CD4-positive, CD25-positive, alpha-beta regulatory T cell (primary cell): ENCODE measurements around the gene ABRACL. TPM values are rescaled to one million over a fixed set of nuclear protein-coding genes. Genes with fewer than 3 reads are reported as not detected.
"Not testable (repeated sequence)": the region's sequence is repeated elsewhere in the genome, so short reads cannot be mapped to it uniquely, and the experiment has no call there.

Experiments
- ATAC-seq, 2 donors: fragments of 150-1000 bp; cut with Tn5 transposase; one replicate each; pipeline ENCODE4 v1.10.0; 2021; ENCODE audit warnings: low read depth in 2 of 2, moderate number of reproducible peaks in 2 of 2, moderate library complexity in 1 of 2
- DNase-seq, 3 donors: peaks; one replicate each; pipeline versions ENCODE4 v3.0.0 to v3.0.0-alpha.2; 2012 to 2022; ENCODE audit warnings: mixed read lengths in 1 of 3
- H3K27ac ChIP-seq: one replicate; pipeline ENCODE4 v1.7.0; 2013; ENCODE audit warnings: mild to moderate bottlenecking, low read length; ENCODE audit not compliant: insufficient read depth, poor library complexity, severe bottlenecking
- H3K27me3 ChIP-seq: one replicate; pipeline ENCODE4 v1.7.0; 2013; ENCODE audit warnings: low read length; ENCODE audit not compliant: control insufficient read depth, insufficient read depth
- H3K36me3 ChIP-seq: one replicate; pipeline ENCODE4 v1.7.0; 2013; ENCODE audit warnings: mild to moderate bottlenecking, low read length, moderate library complexity; ENCODE audit not compliant: control insufficient read depth, insufficient read depth
- H3K4me1 ChIP-seq: 2 replicates; pipeline ENCODE4 v1.7.0; 2013; ENCODE audit warnings: mild to moderate bottlenecking, low read length; ENCODE audit not compliant: insufficient read depth, control insufficient read depth, poor library complexity, severe bottlenecking
- H3K4me3 ChIP-seq: one replicate; pipeline ENCODE4 v1.7.0; 2013; ENCODE audit warnings: low read depth, mild to moderate bottlenecking, low read length, moderate library complexity
- H3K9me3 ChIP-seq, 2 experiments: 1 replicate in 1 of 2; 2 replicates in 1 of 2; pipeline ENCODE4 v1.7.0; 2013; ENCODE audit warnings: low read length in 2 of 2, mild to moderate bottlenecking in 1 of 2, moderate library complexity in 1 of 2; ENCODE audit not compliant: control insufficient read depth in 2 of 2
- H3K27ac Mint-ChIP-seq, 3 donors: one replicate each; pipeline ENCODE4 v1.8.0; 2020 to 2022; ENCODE audit warnings: mild to moderate bottlenecking in 3 of 3, mixed read lengths in 3 of 3, moderate library complexity in 2 of 3
- H3K27me3 Mint-ChIP-seq: one replicate; pipeline ENCODE4 v1.8.0; 2022; ENCODE audit warnings: mild to moderate bottlenecking, mixed read lengths
- H3K36me3 Mint-ChIP-seq: one replicate; pipeline ENCODE4 v1.8.0; 2020; ENCODE audit warnings: mixed read lengths
- H3K4me1 Mint-ChIP-seq, 4 donors: one replicate each; pipeline ENCODE4 v1.8.0; 2020 to 2022; ENCODE audit warnings: mixed read lengths in 4 of 4, mild to moderate bottlenecking in 1 of 4
- H3K4me3 Mint-ChIP-seq, 4 donors: one replicate each; pipeline ENCODE4 v1.8.0; 2020 to 2022; ENCODE audit warnings: mild to moderate bottlenecking in 4 of 4, mixed read lengths in 4 of 4, moderate library complexity in 3 of 4
- H3K9me3 Mint-ChIP-seq, 7 donors: one replicate each; pipeline ENCODE4 v1.8.0; 2020 to 2022; ENCODE audit warnings: mixed read lengths in 7 of 7, mild to moderate bottlenecking in 3 of 7, moderate library complexity in 2 of 7
- polyA plus RNA-seq, 4 donors: library from polyadenylated mRNA; unstranded; fragments of 300-500 nt; fragmentation: Illumina TruSeq; gene quantifications; one replicate each; pipeline ENCODE4 v1.2.3, GENCODE V29; 2021
- total RNA-seq: library from RNA; stranded (reverse); gene quantifications from one replicate; pipeline ENCODE4 v1.2.3, GENCODE V29; 2022

ABRACL gene
- total and polyA plus RNA-seq, 5 donors from 2014 or later = 43.8 to 194 (median 169) TPM

GRCh38 chr6:139013185-139013800 is 15.3 kb upstream of the ABRACL start:
- no peaks in the 10 kb centered on the region for H3K9me3 Mint-ChIP-seq
- peaks cover 28% of the 10 kb centered on the region for H3K27me3 Mint-ChIP-seq
- Histone ChIP-seq H3K4me1 (no peaks in the 10 kb centered on the region), H3K36me3 (no peaks in the 10 kb centered on the region), H3K4me3 (no peak overlapping the region), H3K9me3 (no peaks in the 10 kb centered on the region), H3K27ac (no peak overlapping the region), H3K27me3 (no peaks in the 10 kb centered on the region)
- no peak overlapping the region for H3K4me3 Mint-ChIP-seq
- DNase-seq (no peak), ATAC-seq (no peak)
- no peaks in the 10 kb centered on the region for H3K4me1 Mint-ChIP-seq
- H3K36me3 Mint-ChIP-seq = no peaks in the 10 kb centered on the region
- H3K27ac Mint-ChIP-seq = peak overlapping the region in 1 of 3 donors; percentile 22

- no peak overlapping the region for H3K4me3 Mint-ChIP-seq
- peaks cover 28% of the 10 kb centered on the region for H3K27me3 Mint-ChIP-seq
- H3K36me3 Mint-ChIP-seq = no peaks in the 10 kb centered on the region
- no peaks in the 10 kb centered on the region for H3K27me3 ChIP-seq
- H3K4me3 ChIP-seq = no peak overlapping the region
- no peaks in the 10 kb centered on the region for H3K9me3 ChIP-seq
- no peak overlapping the region for H3K27ac Mint-ChIP-seq
- ATAC-seq (no peak), DNase-seq (no peak)
- no peaks in the 10 kb centered on the region for H3K4me1 ChIP-seq
- H3K27ac ChIP-seq = no peak overlapping the region
- H3K4me1 Mint-ChIP-seq = no peaks in the 10 kb centered on the region
- H3K9me3 Mint-ChIP-seq = no peaks in the 10 kb centered on the region
- H3K36me3 ChIP-seq = no peaks in the 10 kb centered on the region
These were observed 13.6 kb upstream of the ABRACL start for GRCh38 chr6:139014945-139015344.

GRCh38 chr6:139016337-139017213 is 12.0 kb upstream of the ABRACL start:
- DNase-seq (no peak), ATAC-seq (no peak)

GRCh38 chr6:139017227-139017626 is 11.3 kb upstream of the ABRACL start:
- no peak overlapping the region for H3K4me3 Mint-ChIP-seq

More at GRCh38 chr6:139016337-139017213, 12.0 kb upstream of the ABRACL start:
- Histone ChIP-seq H3K4me1 (no peaks in the 10 kb centered on the region), H3K36me3 (no peaks in the 10 kb centered on the region), H3K27ac (no peak overlapping the region), H3K27me3 (no peaks in the 10 kb centered on the region), H3K9me3 (no peaks in the 10 kb centered on the region), H3K4me3 (no peak overlapping the region)
- Mint-ChIP-seq H3K27me3 (peaks cover 24% of the 10 kb centered on the region), H3K4me1 (no peaks in the 10 kb centered on the region), H3K36me3 (no peaks in the 10 kb centered on the region), H3K4me3 (no peak overlapping the region), H3K27ac (no peak overlapping the region), H3K9me3 (no peaks in the 10 kb centered on the region)

GRCh38 chr6:139019722-139020121 is 8.8 kb upstream of the ABRACL start:
- ATAC-seq (no peak), DNase-seq (no peak)
- H3K27ac ChIP-seq = no peak overlapping the region
- H3K36me3 ChIP-seq = no peaks in the 10 kb centered on the region
- no peaks in the 10 kb centered on the region for H3K9me3 ChIP-seq
- no peak overlapping the region for H3K4me3 ChIP-seq
- H3K27me3 ChIP-seq = no peaks in the 10 kb centered on the region
- no peak overlapping the region for H3K4me3 Mint-ChIP-seq
- no peaks in the 10 kb centered on the region for H3K9me3 Mint-ChIP-seq
- no peak overlapping the region for H3K27ac Mint-ChIP-seq
- H3K4me1 ChIP-seq = no peaks in the 10 kb centered on the region
- H3K4me1 Mint-ChIP-seq = no peaks in the 10 kb centered on the region
- H3K27me3 Mint-ChIP-seq = peaks cover 7% of the 10 kb centered on the region
- H3K36me3 Mint-ChIP-seq = no peaks in the 10 kb centered on the region

More at GRCh38 chr6:139017227-139017626, 11.3 kb upstream of the ABRACL start:
- H3K4me1 ChIP-seq = no peaks in the 10 kb centered on the region
- no peaks in the 10 kb centered on the region for H3K9me3 Mint-ChIP-seq
- no peak overlapping the region for H3K4me3 ChIP-seq
- ATAC-seq (no peak), DNase-seq (no peak)
- H3K36me3 ChIP-seq = no peaks in the 10 kb centered on the region
- peaks cover 21% of the 10 kb centered on the region for H3K27me3 Mint-ChIP-seq
- H3K27me3 ChIP-seq = no peaks in the 10 kb centered on the region
- H3K36me3 Mint-ChIP-seq = no peaks in the 10 kb centered on the region
- no peak overlapping the region for H3K27ac Mint-ChIP-seq
- H3K27ac ChIP-seq = no peak overlapping the region
- H3K4me1 Mint-ChIP-seq = no peaks in the 10 kb centered on the region
- no peaks in the 10 kb centered on the region for H3K9me3 ChIP-seq

GRCh38 chr6:139020689-139021088 is 7.9 kb upstream of the ABRACL start:
- H3K4me3 ChIP-seq = no peak overlapping the region
- no peaks in the 10 kb centered on the region for H3K4me1 ChIP-seq
- Mint-ChIP-seq H3K9me3 (no peaks in the 10 kb centered on the region), H3K27ac (no peak overlapping the region), H3K4me1 (no peaks in the 10 kb centered on the region), H3K36me3 (no peaks in the 10 kb centered on the region), H3K27me3 (no peaks in the 10 kb centered on the region), H3K4me3 (peak overlapping the region in 1 of 4 donors; percentile 34)
- H3K27me3 ChIP-seq = no peaks in the 10 kb centered on the region
- no peaks in the 10 kb centered on the region for H3K9me3 ChIP-seq
- DNase-seq (no peak), ATAC-seq (no peak)
- no peak overlapping the region for H3K27ac ChIP-seq
- H3K36me3 ChIP-seq = no peaks in the 10 kb centered on the region

- not testable (repeated sequence) for H3K27ac ChIP-seq, H3K27me3 Mint-ChIP-seq, H3K36me3 ChIP-seq, ATAC-seq, H3K9me3 Mint-ChIP-seq, DNase-seq, H3K9me3 ChIP-seq, H3K27me3 ChIP-seq, H3K27ac Mint-ChIP-seq, H3K36me3 Mint-ChIP-seq, H3K4me3 ChIP-seq
- Mint-ChIP-seq H3K4me1 (peaks cover 11 to 15% (median 13%) of the 10 kb centered on the region in 4 donors), H3K4me3 (peak overlapping the region in 2 of 4 donors; percentile 2 to 81)
- peaks cover 19% of the 10 kb centered on the region for H3K4me1 ChIP-seq
These were observed 3.1 kb upstream of the ABRACL start for GRCh38 chr6:139025416-139025815.
